Stimulated activated CD4-positive, alpha-beta T cell treated with anti-CD3 and anti-CD28 coated beads, Interleukin-4, amount 100 ng/mL, for 48 hours (primary cell): ENCODE results near the gene DDHD1.
"Not testable (repeated sequence)": the region's sequence is repeated elsewhere in the genome, so short reads cannot be mapped to it uniquely, and the experiment has no call there.

Experiments
- DNase-seq, 2 donors: peaks; one replicate each; pipeline ENCODE4 v3.0.0-alpha.2; 2020; ENCODE audit warnings: low read depth in 2 of 2

The DDHD1 gene

DNA sequence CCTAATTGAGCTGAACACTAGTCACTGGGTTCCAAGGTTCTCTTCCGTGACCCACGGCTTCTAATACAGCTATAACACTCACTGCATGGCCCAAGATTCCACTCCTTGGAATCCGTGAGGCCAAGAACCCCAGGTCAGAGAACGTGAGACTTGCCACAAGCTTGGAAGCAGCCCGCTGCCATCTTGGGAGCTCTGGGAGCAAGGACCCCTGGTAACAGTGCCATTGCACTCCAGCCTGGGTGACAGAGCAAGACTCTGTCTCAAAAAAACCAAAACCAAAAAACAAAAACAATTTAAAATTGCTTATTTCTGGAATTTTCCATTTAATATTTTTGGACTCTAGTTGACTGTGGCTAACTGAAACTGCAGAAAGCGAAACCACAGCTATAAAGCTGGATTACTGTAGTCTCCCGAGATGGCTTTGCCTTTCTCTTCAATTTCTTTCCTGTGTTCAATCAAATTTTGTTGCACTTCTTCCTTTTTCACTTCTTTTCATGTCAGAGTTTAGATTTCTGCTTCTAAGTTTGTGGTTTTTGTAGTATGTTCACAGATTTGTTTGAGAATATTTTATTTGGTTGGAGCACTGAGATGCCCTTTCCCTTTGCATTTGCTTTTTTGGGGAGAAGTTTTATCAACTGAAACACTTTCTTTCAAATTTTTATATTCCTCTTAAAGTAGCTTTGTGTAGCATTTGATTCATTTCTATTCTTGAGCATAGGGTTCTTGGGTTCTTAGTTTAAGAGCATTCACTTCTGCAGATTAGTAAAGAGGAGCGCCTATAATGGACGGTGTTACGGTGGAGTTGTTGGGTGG, 44.6 kb downstream of the DDHD1 start:
- DNase-seq = no peak

DNA sequence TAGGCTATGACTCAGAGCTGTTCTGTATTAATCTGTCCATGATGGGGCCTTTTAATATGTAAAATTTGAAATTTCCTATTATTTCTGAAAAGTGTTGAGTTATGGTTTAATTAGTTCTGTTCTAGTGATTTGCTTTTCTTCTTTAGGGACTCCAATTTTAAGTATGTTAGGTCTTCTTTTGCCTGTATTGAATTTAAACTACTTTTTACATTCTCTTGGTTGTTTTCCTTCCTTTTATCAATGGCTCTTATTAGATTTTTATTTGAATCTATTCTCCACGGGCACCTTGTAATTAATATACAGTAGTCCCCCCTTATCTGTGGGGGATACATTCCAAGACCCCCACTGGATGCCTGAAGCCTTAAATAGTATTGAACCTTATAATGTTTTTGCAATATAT, 46.4 kb downstream of the DDHD1 start:
- no peak for DNase-seq

DNA sequence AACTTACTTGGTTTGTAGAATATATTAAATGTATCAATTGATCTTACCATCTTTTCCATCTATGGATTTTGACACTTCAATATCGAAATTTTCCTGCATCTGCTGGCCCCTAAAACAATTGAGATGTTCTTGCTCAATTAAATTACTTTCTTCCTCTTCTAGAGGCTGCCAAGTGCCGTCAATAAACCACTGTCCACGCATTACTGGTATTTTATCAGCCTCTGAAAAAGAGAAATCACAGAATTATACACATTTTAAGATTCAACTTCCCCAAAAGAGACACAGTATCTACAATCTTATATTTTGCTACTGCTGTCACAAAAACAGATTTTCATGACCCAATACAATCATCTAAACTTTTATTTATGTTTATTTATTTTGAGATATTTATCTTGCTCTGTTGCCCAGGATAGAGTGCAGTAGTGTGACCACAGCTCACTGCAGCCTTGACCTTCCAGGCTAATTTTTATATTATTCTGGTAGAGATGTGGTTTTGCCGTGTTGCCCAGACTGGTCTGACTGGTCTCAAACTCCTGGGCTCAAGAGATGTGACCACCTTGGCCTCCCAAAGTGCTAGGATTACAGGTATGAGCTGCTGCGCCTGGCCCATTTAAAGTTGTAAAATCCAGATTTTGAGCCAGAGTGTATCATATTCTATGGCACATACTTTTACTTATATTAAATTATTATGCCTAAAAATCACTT, 49.3 kb downstream of the DDHD1 start:
- DNase-seq = no peak

DNA sequence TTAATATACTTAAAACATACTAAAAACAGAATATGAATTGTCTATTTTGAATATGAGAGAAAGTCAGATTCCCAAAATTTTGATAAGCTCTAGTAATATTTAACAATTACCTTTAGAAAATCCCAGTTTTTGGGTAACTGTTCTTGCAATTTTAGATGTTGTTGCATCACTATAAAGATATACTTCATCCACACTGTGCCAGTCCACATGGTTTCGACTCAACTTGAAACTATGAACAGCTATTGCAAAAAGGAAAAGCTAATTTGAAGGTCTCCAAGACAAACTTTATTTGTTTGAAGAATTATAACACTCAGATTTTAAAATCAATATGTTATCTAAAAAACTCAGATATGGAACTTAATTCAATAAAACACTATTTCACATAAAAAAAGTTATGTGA, 59.9 kb downstream of the DDHD1 start:
- DNase-seq = no peak

DNA sequence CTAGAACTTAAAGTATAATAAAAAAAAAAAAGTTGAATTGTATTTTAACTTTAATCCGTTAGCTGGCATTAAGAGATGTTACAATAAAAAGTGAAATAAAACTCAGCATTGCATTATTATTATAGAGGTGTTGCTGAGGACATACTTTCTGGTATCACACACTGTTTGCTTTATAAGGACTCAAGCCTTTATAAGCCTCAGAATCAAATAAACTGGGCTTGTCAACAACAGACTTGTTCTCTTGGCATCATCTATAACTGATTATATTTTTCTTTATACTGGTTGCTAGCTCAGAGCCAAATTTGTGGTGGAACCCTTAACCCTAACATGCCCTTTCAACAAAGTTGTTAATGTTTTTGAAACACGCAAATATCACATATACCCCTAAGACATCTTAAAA, 62.3 kb downstream of the DDHD1 start:
- no peak for DNase-seq

DNA sequence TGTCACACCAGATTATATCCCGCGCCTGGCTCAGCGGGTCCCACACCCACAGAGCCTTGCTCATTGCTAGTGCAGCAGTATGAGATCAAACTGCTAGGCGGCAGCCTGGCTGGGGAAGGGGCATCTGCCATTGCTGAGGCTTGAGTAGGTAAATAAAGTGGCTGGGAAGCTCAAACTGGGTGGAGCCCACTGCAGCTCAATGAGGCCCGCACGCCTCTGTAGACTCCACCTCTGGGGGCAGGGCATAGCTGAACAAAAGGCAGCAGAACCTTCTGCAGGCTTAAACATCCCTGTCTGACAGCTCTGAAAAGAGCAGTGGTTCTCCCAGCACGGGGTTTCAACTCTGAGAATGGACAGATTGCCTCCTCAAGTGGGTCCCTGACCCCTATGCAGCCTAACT, 68.2 kb downstream of the DDHD1 start:
- DNase-seq = not testable (repeated sequence)

DNA sequence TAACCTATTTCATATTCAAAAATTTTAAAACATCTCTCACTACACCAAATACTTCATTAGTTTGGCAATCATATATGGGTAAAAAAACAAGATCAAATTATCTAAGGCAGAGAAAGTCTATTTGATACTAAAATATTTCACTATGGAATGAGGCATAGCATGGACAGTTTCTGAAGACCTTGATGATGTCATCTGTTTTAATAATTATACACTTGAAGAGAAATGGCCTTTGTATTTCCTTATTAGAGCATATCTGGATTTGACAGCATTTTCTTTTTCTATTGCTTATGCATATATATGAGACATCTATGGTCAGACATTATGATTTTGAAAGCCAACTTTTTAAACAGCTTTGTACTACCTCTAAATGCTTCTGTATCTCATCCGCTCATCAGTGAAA, 88.6 kb downstream of the DDHD1 start:
- DNase-seq = no peak

DNA sequence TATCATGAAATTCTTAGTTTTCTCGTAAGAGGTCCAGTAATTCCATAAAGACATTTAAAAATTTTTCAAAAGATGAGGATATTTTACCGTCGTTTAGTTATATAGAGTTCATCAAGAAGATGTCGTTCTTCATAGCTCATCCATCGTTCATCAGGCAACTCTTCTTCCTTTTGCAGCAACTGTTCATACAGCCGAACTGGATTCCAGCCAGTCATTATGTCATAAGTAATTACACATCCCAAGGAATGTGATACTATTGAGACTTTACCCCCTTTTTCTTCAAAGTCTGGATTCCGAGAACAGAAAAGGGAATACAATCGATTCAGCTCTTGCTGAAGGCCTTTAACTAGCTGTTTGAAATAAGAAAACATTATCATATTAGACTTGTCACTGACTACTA, 90.3 kb downstream of the DDHD1 start:
- DNase-seq = no peak

DNA sequence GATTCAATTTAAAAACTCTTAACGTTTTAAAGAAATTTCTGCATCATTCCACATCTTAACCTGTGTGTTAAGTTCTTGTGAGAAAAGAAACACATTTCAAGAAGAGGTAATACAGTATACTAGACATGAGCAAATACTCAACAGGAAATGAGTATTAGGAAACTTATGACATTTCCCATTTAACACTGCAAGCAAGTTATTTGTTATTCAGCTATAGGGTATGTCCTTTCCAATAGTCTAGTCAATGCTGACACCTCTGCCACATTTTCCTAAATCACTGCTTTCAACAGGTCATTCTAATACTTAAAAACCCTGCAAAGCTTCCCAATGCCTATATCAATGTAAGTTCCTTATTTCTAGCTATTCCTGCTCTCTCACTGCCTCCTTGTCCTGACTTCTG, 93.1 kb downstream of the DDHD1 start:
- DNase-seq = no peak

DNA sequence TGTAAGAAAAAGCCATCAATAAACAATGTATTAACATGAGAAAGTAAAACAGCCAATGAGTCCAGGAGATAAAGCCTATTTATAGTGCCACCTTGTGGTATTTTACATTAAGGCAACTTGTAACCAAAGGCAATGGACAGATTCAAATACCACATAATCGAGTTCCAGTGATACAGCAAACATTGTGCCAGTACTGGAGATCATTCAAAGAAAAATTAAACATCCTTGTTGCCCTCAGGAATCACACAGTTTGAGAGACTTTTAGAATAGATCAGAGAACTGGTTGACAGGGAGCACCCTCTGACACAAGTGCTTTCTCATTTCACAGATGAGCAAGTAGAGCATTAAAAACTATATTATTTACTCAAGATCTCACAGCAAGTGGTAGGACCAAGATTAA, 98.1 kb downstream of the DDHD1 start:
- DNase-seq = no peak

DNA sequence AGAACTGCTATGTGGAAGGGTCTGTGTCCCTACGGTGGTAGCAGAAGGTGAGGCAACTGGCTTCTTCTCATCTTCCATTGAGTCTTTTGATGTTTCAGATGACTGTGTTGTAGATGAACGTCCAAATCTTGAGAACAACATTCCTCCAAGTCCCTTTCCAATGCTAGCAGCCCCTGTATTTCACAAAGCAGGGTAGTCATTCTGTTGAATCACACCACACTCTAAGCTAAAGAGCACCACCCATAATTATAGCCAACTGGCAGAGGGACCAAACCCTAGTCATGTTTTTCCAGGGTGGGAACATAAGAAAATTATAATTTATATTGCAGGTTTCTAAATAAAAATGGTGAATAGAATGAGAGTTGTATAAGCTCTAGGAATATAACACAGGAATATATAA, 98.7 kb downstream of the DDHD1 start:
- DNase-seq = no peak

DNA sequence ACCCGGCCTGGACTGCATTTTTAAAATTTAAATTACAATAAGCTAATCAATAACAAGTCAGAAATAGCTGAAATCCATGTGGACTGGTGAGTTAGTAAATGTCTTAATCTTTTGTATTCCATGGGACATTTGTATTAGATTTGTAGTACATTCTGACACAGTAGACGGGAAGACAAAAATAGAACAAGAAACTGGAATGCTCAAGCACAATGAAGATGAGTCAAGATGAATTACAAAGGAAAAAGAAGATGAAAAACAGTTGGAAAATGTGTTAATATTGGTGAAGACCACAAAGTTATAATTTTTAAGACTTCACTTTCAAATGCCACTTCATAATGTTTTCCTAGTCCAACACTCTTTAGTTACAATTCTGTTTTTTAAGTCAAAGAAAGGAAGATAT, 104.5 kb downstream of the DDHD1 start:
- no peak for DNase-seq

DNA sequence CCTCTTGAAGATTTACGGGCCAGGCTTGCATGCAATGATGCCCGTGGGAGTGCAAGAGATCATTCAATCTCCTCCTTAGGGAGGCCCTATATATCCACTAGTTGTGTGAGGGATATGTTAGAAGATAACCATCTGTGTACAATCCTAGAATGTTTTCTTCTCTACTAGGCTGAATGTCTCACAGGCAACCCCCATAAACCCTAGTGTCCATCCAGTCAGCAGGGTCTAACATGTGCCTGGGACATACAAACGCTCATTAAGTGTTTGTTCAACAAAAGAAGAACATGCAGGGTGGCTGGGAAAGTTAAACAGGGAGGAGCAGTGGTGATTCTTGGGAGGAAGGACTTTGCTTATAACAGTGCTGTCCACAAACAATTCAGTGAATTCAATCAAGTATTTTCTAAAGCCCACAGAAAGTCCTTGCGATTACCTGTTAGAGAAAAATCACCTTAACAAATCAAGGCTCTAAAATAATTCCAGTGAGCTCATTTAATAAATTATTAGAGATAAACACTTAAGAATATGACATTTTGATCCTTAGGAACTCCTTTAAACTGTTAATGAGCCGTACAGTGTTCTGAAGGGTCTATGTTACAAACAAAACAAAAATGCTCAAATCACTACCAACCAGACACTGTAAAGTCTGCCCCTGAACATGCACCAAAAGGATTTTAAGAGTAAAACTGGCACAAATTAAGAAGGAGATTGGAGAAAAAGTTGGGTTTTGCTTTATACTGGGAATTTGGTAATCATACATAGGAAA, 105.6 kb downstream of the DDHD1 start:
- DNase-seq = no peak

DNA sequence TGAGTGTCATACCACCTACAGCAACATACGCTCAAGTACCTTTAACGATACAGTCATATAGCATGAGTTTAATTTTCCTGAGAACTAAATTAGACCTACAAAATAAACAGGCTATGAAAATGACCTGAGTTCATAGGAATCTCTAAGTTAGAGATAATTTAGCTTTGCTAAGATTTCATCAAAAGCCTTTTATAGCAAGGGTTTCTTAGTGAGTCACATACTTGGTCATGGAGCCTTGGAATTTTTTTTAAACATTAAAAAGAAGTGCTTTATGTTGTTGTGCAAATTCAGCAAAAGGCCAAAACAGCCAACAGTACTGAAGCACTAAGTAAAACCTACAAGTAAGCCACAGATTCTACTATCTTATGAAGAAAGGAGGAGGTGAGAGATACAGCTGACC, 108.6 kb downstream of the DDHD1 start:
- no peak for DNase-seq

DNA sequence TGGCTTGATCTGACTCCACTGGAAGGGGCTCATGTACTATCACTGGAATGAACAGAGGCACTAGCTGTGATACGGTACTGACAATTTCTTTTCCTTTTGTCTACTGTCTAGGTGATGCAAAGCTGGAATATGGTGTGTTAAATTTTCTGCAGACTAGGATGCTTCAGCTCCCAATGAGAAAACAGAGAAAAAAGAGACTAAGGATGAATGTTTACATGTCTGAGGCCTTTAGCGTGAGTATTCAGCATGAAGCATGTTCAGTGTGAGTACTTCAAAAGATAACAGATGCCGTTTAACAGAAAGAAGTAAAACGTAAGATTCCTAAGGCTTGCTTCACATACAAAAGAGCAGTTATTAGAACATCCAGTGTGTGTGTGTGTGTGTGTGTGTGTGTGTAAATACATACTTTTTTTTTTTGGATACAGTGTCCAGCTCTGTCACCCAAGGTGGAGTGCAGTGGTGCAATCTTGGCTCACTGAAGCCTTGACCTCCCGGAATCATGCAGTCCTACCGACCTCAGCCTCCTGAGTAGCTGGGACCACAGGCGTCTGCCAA, 110.0 kb downstream of the DDHD1 start:
- no peak for DNase-seq

DNA sequence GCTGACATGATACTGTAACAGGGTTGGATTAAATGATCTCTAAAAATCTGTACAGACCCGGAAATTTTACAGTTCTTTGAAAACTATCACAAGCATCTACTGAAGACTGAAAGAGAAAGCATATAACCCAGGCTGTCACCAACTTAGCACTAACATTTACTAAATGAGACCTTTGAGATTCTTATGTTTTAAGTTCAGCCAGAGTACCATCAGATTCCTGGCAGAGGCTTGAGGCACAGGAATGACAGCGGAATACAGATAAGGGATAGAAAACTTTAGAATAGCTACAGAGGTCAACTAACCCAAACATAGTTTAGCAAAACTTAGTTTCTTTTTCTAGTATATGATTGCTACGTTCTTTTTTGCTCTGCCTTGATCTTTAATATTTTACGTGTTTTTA, 110.6 kb downstream of the DDHD1 start:
- no peak for DNase-seq

DNA sequence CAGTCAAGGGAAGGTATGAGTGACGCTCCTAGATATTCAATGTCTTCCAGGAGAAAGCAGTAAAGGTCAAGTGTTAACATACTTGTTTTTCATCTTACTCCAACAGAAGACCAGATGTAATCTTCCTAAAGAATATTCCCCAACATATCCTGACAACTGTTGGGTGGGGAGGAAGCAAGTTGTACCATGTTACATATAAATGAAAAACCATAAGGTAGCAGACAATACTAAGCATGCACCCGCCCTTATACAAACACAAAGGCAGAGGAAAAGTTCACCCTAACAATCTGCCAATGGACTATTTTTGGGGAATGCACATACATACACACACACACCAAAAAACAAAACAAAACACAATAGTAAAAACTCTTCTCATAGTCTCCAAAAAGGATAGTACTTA, 112.1 kb downstream of the DDHD1 start:
- no peak for DNase-seq

DNA sequence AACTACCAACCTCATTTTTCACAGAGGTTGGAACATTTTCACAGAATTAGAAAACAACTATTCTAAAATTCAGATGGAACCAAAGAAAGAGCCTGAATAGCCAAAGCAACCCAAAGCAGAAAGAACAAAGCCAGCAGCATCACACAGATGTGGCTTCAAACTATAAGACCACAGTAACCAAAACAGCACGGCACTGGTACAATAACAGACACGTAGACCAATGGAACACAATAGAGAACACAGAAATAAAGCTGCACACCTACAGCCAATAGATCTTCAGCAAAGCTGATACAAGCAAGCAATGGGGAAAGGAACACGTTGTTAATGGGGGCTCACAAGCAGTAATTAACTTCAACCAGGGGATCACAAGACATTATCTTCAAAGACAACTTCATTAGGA, 114.5 kb downstream of the DDHD1 start:
- DNase-seq = no peak

DNA sequence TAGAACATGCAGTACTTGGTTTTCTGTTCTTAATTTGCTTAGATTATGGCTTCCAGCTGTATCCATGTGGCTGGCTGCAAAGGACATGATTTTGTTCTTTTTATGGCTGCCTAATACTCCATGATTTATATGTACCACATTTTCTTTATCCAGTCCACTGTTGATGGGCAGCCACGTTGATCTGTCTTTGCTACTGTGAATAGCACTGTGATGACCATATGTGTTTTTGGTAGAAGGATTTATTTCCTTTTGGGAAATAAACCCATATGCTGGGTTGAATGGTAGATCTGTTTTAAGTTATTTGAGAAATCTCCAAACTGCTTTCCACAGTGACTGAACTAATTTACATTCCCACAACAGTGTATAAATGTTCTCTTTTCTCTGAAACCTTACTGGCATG, 116.1 kb downstream of the DDHD1 start:
- DNase-seq = no peak

DNA sequence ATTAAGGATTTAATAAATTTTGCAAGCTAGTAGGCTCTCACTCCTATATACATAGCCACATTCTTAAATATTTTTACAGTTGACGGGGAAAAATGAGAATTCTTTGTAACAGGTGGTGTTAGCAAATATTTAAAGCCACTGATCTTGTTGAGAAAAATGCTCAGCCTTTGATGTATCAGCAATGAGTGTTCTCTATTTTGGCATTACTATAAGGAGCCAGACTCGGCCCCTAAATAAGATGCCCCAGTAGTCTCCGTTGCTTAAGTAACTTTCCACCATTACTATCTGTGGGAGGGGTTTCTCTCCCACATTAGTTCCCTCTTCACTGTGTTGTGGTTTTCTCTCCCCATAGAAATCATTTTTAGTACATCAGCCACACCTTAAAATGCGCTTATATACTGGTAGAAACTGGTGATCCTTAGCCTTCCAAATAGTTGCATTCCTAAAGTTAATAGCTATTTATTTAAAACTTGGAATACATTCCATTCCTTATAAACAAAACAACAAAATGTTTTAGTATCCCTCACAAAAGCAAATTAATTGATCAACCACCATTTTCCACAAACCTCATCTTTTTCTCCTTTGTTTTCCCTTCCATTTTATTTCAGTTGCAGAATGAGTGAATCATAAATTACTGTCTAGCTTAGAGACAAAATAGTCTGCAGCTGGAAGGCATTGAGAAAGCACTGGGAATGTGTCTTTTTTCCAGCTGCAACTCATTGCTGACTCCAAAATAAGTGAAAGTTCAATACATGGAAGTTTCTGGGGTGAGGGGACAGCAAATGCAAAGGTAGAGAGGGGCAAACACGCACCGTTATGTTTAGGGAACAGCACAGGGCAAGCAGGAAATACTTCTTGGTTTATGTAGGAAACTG, 117.5 kb downstream of the DDHD1 start:
- no peak for DNase-seq

DNA sequence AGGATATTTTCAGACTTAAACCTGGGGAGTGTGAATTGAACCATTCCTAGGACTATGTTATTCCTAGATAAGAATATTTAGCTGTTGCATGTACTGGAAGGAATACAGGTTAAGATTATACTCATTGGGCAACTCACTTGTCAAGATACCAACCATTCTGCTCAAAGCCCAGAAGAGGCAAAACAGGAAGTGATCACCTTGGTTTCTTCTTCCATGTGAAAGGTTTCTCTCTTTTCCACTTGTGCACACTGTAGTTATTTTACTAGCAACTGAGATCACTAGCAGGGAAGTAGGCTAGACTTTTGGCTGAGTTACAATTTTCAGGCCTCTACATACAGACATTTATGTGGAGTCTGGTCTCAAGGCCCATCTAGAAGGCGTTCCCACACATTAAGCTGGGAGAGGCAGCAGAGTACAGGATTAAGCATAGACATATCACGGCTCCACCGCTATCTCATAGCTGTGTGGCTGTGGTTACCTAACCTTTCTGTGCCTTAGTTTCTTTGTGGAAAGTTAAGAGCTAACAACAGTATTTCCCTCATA, 118.4 kb downstream of the DDHD1 start:
- no peak for DNase-seq
